ENCODE data around the gene KIRREL3. TPM values are rescaled to one million over a fixed set of nuclear protein-coding genes. Genes with fewer than 3 reads are reported as not detected.

Gene KIRREL3
- total and polyA plus RNA-seq, 2 of the 4 experiments (the other 2 are of a cell fraction) = 10.9 to 15.9 TPM

DNA sequence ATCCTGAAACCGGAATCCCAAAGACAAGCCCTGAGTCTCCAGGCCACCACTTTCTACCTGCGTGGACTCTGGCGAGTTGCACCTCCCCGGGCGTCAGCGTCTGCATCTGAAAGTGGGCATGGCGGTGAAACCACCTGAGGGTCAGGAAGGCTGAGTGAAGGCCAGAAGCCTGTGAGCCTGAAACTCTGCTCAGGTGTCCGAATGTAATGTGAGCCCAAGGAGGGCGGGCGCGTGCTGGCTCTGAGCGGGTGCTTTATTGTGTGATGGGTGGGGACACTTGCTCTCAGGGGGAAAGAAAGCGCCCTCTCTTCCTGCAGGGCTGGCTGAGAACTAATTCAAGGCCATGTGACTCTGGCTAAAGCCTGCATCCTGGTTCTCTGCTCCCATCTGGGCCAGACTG is 509.5 kb downstream of the KIRREL3 start:
- TF ChIP-seq CEBPB (IDR thresholded peaks at IDR 0.05; ENCODE audit: low read depth, low read length) (no peak), CHD1 (IDR thresholded peaks at IDR 0.05; ENCODE audit: low read depth, low read length) (no peak), RAD21 (IDR thresholded peaks at IDR 0.05; ENCODE audit: low read length) (no peak), SMC3 (IDR thresholded peaks at IDR 0.05; ENCODE audit: low read depth, low read length) (no peak), USF2 (IDR thresholded peaks at IDR 0.05; ENCODE audit: low read depth, low read length) (no peak), RFX5 (IDR thresholded peaks at IDR 0.05; ENCODE audit: low read depth, low read length) (no peak), POLR2A (IDR thresholded peaks at IDR 0.05; ENCODE audit: low read depth, low read length) (no peak), BHLHE40 (IDR thresholded peaks at IDR 0.05; ENCODE audit: low read depth, low read length) (no peak), FOS (IDR thresholded peaks at IDR 0.05; ENCODE audit: low read depth, low read length) (no peak)
- H2AK5ac ChIP-seq (ENCODE audit: low read depth, low read length) = no peak overlapping the region
- H3K18ac ChIP-seq (ENCODE audit: low read depth, low read length) = no peak overlapping the region
- 90% methylated on average over 5 of the region's 13 CpGs; no CpG with 5 or more reads in 1 of the 2 experiments for WGBS, 2 experiments (ENCODE audit: extremely low coverage in 2 of 2, insufficient read length in 1 of 2)
- H3K27me3 ChIP-seq (ENCODE audit: control insufficient read depth, insufficient read depth, low read length) = no peaks in the 10 kb centered on the region
- H2BK120ac ChIP-seq (ENCODE audit: low read depth, low read length) = no peak overlapping the region
- H3K4ac ChIP-seq (ENCODE audit: low read depth, low read length) = no peak overlapping the region
- H2BK20ac ChIP-seq (ENCODE audit: low read depth, low read length) = no peak overlapping the region
- DNase-seq = no peak
- no peak overlapping the region for H4K8ac ChIP-seq (ENCODE audit: low read depth in 2 of 2, low read length in 2 of 2)
- no peaks in the 10 kb centered on the region for H3K36me3 ChIP-seq (ENCODE audit: control insufficient read depth, insufficient read depth, low read length)
- ATAC-seq (ENCODE audit: low read depth) = no peak
- H3K14ac ChIP-seq (replicated peaks; ENCODE audit: low read depth, low read length) = no peak overlapping the region
- intact Hi-C loops (cut with micrococcal nuclease) (no loop called here), dilution Hi-C loops (cut with HindIII; ENCODE audit: low sequenced_read_pairs, unreplicated experiment) (no loop called here), in situ Hi-C loops (cut with MboI; ENCODE audit: low sequenced_read_pairs) (no loop called here)
- no peak overlapping the region for H4K91ac ChIP-seq (ENCODE audit: insufficient read depth, low read depth, low read length)
- H3K4me3 ChIP-seq (ENCODE audit: insufficient read depth, low read depth, low read length) = no peak overlapping the region
- H2BK5ac ChIP-seq (ENCODE audit: low read depth, low read length, poor library complexity, severe bottlenecking) = no peak overlapping the region
- no peak overlapping the region for H2AK9ac ChIP-seq (replicated peaks; ENCODE audit: low read depth, low read length, poor library complexity)
- no peak overlapping the region for H3K23ac ChIP-seq (ENCODE audit: low read depth, low read length)
- H2BK15ac ChIP-seq (ENCODE audit: low read depth, low read length) = no peak overlapping the region
- ChIA-PET CTCF (no interaction called here), POLR2A (ENCODE audit: unreplicated experiment) (no interaction called here)
- H4K20me1 ChIP-seq (ENCODE audit: insufficient read depth, low read length) = no peaks in the 10 kb centered on the region
- no TSS peak for BruUV-seq (replicated peaks)
- no peaks in the 10 kb centered on the region for H3K79me1 ChIP-seq (ENCODE audit: low read depth in 1 of 2, low read length in 2 of 2)
- no peak overlapping the region for H4K5ac ChIP-seq (ENCODE audit: low read depth, low read length)
- H3K9ac ChIP-seq (ENCODE audit: low read depth, low read length) = no peak overlapping the region
- no peak overlapping the region for H3K56ac ChIP-seq (ENCODE audit: extremely low read depth, insufficient read depth, low read length)
- H3K9me1 ChIP-seq (ENCODE audit: insufficient read depth, low read length) = no peaks in the 10 kb centered on the region; the same call in 1 of the 2 replicates
- H3K4me2 ChIP-seq (ENCODE audit: low read depth, low read length) = no peak overlapping the region
- H3K4me1 ChIP-seq (ENCODE audit: control insufficient read depth, insufficient read depth, low read length) = no peaks in the 10 kb centered on the region; the same call in 1 of the 2 replicates
- no peak overlapping the region for H2AFZ ChIP-seq (replicated peaks; ENCODE audit: low read length, poor library complexity)
- H3K27ac ChIP-seq (ENCODE audit: insufficient read depth, low read length) = no peak overlapping the region
- no peaks in the 10 kb centered on the region for H3K9me3 ChIP-seq (ENCODE audit: control insufficient read depth, insufficient read depth, low read length)

All from IMR-90 (cell line).